Neural progenitor cell (in vitro differentiated cells): ENCODE data around the gene FOXK2. TPM values are rescaled to one million over a fixed set of nuclear protein-coding genes. Genes with fewer than 3 reads are reported as not detected.

ENCODE experiments used
- DNase-seq: peaks from one replicate; pipeline ENCODE4 v3.0.0-alpha.2; 2016; ENCODE audit warnings: low spot score
- H2AFZ ChIP-seq: fragments of 200-600 bp; sonication (generic); replicated peaks from 2 replicates; pipeline ENCODE4 v1.6.1; 2016; ENCODE audit warnings: antibody characterized with exemption
- H3F3A ChIP-seq: fragments of 200-600 bp; sonication (generic); 2 replicates; pipeline ENCODE4 v1.6.1; 2016; ENCODE audit warnings: antibody characterized with exemption, low read depth
- H3K27ac ChIP-seq: fragments of 200-600 bp; sonication (generic); 2 replicates; pipeline ENCODE4 v1.5.1; 2016; ENCODE audit warnings: mild to moderate bottlenecking
- H3K27me3 ChIP-seq: fragments of 200-600 bp; sonication (generic); 2 replicates; pipeline ENCODE4 v1.6.1; 2016; ENCODE audit warnings: mild to moderate bottlenecking, moderate library complexity
- H3K36me3 ChIP-seq: fragments of 200-600 bp; sonication (generic); 2 replicates; pipeline ENCODE4 v1.5.1; 2016
- H3K4me1 ChIP-seq: fragments of 200-600 bp; sonication (generic); 2 replicates; pipeline ENCODE4 v1.6.1; 2016; ENCODE audit warnings: mixed run types
- H3K4me2 ChIP-seq: fragments of 200-600 bp; sonication (generic); 2 replicates; pipeline ENCODE4 v1.6.1; 2016
- H3K4me3 ChIP-seq: fragments of 200-600 bp; sonication (generic); 2 replicates; pipeline ENCODE4 v1.5.1; 2016
- H3K79me2 ChIP-seq: fragments of 200-600 bp; sonication (generic); 2 replicates; pipeline ENCODE4 v1.6.1; 2016; ENCODE audit warnings: low read depth
- H3K9ac ChIP-seq: fragments of 200-600 bp; sonication (generic); 2 replicates; pipeline ENCODE4 v1.6.1; 2016
- H3K9me3 ChIP-seq: fragments of 200-600 bp; sonication (generic); 2 replicates; pipeline ENCODE4 v1.5.1; 2016; ENCODE audit warnings: low read depth
- H4K20me1 ChIP-seq: fragments of 200-600 bp; sonication (generic); 2 replicates; pipeline ENCODE4 v1.6.1; 2016; ENCODE audit warnings: low read depth
- H3K27ac Mint-ChIP-seq: 3 replicates; pipeline ENCODE4 v1.8.0; 2021; ENCODE audit warnings: mixed read lengths
- H3K27me3 Mint-ChIP-seq: 2 replicates; pipeline ENCODE4 v1.8.0; 2022; ENCODE audit warnings: low read depth, mild to moderate bottlenecking, inconsistent platforms, moderate library complexity, mixed read lengths; ENCODE audit not compliant: insufficient read depth
- H3K36me3 Mint-ChIP-seq: 3 replicates; pipeline ENCODE4 v1.8.0; 2021; ENCODE audit warnings: mixed read lengths
- H3K4me1 Mint-ChIP-seq: 3 replicates; pipeline ENCODE4 v1.8.0; 2021; ENCODE audit warnings: mixed read lengths
- H3K4me3 Mint-ChIP-seq: 3 replicates; pipeline ENCODE4 v1.8.0; 2021; ENCODE audit warnings: mild to moderate bottlenecking, moderate library complexity, mixed read lengths
- H3K9me3 Mint-ChIP-seq: 3 replicates; pipeline ENCODE4 v1.8.0; 2020; ENCODE audit warnings: mixed read lengths
- CTCF ChIP-seq: fragments of 200-600 bp; sonication (generic); IDR thresholded peaks from 2 replicates; pipeline ENCODE4 v1.5.1; 2017; ENCODE audit warnings: antibody characterized with exemption, mild to moderate bottlenecking
- EZH2 ChIP-seq: fragments of 200-600 bp; sonication (generic); IDR thresholded peaks from 2 replicates; pipeline ENCODE4 v1.6.1; 2017; ENCODE audit warnings: antibody characterized with exemption, mild to moderate bottlenecking, moderate library complexity
- EZH2phosphoT487 ChIP-seq: fragments of 200-600 bp; sonication (generic); IDR thresholded peaks from 2 replicates; pipeline ENCODE4 v1.6.1; 2017; ENCODE audit warnings: antibody characterized with exemption
- total RNA-seq: library from RNA; depleted of rRNA; stranded (reverse); fragments of >200 nt; gene quantifications from 2 replicates; pipeline ENCODE4 v1.2.3, GENCODE V29; 2015; ENCODE audit warnings: low replicate concordance

Gene FOXK2
- total RNA-seq, 1 donor from 2014 or later, result 28.1 TPM

GRCh38 chr17:82567286-82567685, 47.8 kb downstream of the FOXK2 start:
- Histone ChIP-seq H3K4me1 (no peaks in the 10 kb centered on the region), H4K20me1 (peaks cover 71% of the 10 kb centered on the region), H3K27me3 (no peaks in the 10 kb centered on the region), H3K4me2 (no peak overlapping the region), H3K9ac (no peak overlapping the region), H3K79me2 (peaks cover 82% of the 10 kb centered on the region), H3K9me3 (no peaks in the 10 kb centered on the region), H3F3A (no peaks in the 10 kb centered on the region), H2AFZ (no peak overlapping the region), H3K36me3 (peaks cover 8% of the 10 kb centered on the region), H3K4me3 (no peak overlapping the region), H3K27ac (no peak overlapping the region)
- Mint-ChIP-seq H3K27ac (no peak overlapping the region), H3K36me3 (peaks cover 27% of the 10 kb centered on the region), H3K27me3 (no peaks in the 10 kb centered on the region), H3K4me3 (no peak overlapping the region), H3K4me1 (peaks cover 5% of the 10 kb centered on the region), H3K9me3 (no peaks in the 10 kb centered on the region)
- no peak for TF ChIP-seq CTCF
- TF ChIP-seq EZH2, result no peak
- TF ChIP-seq EZH2phosphoT487, result no peak
- no peak for DNase-seq

- H3K9me3 Mint-ChIP-seq, result no peaks in the 10 kb centered on the region
Measured at GRCh38 chr17:82568997-82569393, 49.5 kb downstream of the FOXK2 start.

GRCh38 chr17:82569621-82570020, 50.1 kb downstream of the FOXK2 start:
- Mint-ChIP-seq H3K27me3 (no peaks in the 10 kb centered on the region), H3K4me3 (no peak overlapping the region), H3K4me1 (no peaks in the 10 kb centered on the region), H3K27ac (no peak overlapping the region), H3K36me3 (peaks cover 40% of the 10 kb centered on the region), H3K9me3 (no peaks in the 10 kb centered on the region)
- DNase-seq, result no peak
- Histone ChIP-seq H3K79me2 (peaks cover 64% of the 10 kb centered on the region), H3K27me3 (no peaks in the 10 kb centered on the region), H3K27ac (no peak overlapping the region), H4K20me1 (peaks cover 53% of the 10 kb centered on the region), H3K9me3 (no peaks in the 10 kb centered on the region), H2AFZ (no peak overlapping the region), H3K36me3 (peaks cover 8% of the 10 kb centered on the region), H3K4me2 (no peak overlapping the region), H3K9ac (no peak overlapping the region), H3K4me1 (no peaks in the 10 kb centered on the region), H3K4me3 (no peak overlapping the region), H3F3A (no peaks in the 10 kb centered on the region)
- TF ChIP-seq EZH2, result no peak
- no peak for TF ChIP-seq EZH2phosphoT487
- no peak for TF ChIP-seq CTCF

More at GRCh38 chr17:82568997-82569393, 49.5 kb downstream of the FOXK2 start:
- H3F3A ChIP-seq, result no peaks in the 10 kb centered on the region
- DNase-seq, result no peak
- no peaks in the 10 kb centered on the region for H3K4me1 Mint-ChIP-seq
- no peak overlapping the region for H3K4me3 Mint-ChIP-seq
- H3K9ac ChIP-seq, result no peak overlapping the region
- no peak overlapping the region for H3K4me3 ChIP-seq
- TF ChIP-seq EZH2, result no peak
- TF ChIP-seq EZH2phosphoT487, result no peak
- no peak for TF ChIP-seq CTCF
- no peaks in the 10 kb centered on the region for H3K27me3 Mint-ChIP-seq
- H3K27me3 ChIP-seq, result no peaks in the 10 kb centered on the region
- H4K20me1 ChIP-seq, result peaks cover 55% of the 10 kb centered on the region
- peaks cover 8% of the 10 kb centered on the region for H3K36me3 ChIP-seq
- peaks cover 36% of the 10 kb centered on the region for H3K36me3 Mint-ChIP-seq
- no peak overlapping the region for H2AFZ ChIP-seq
- H3K4me2 ChIP-seq, result no peak overlapping the region
- H3K4me1 ChIP-seq, result no peaks in the 10 kb centered on the region
- H3K9me3 ChIP-seq, result no peaks in the 10 kb centered on the region
- no peak overlapping the region for H3K27ac Mint-ChIP-seq
- peaks cover 70% of the 10 kb centered on the region for H3K79me2 ChIP-seq
- H3K27ac ChIP-seq, result no peak overlapping the region
